Left lung (tissue), 14 donors: ENCODE results near the gene CSTF2. TPM values are rescaled to one million over a fixed set of nuclear protein-coding genes. Genes with fewer than 3 reads are reported as not detected.
"Not testable (repeated sequence)": the region's sequence is repeated elsewhere in the genome, so short reads cannot be mapped to it uniquely, and the experiment has no call there.

Experiments
- ATAC-seq: fragments of 200-7000 bp; cut with Tn5 transposase; one replicate; pipeline ENCODE4 v1.9.1; 2020; ENCODE audit warnings: moderate library complexity
- DNase-seq, 4 donors: peaks; one replicate each; pipeline ENCODE4 v3.0.0-alpha.2; 2013 to 2020
- H3K27ac ChIP-seq, 2 donors: fragments of 200-600 bp; sonication (generic) in 1 of 2; one replicate each; pipeline versions ENCODE4 v1.5.0 to v1.8.0; 2020 to 2021
- H3K27me3 ChIP-seq, 2 donors: fragments of 200-600 bp; sonication (generic) in 1 of 2; one replicate each; pipeline versions ENCODE4 v1.5.0 to v1.8.0; 2020 to 2021
- H3K36me3 ChIP-seq, 2 donors: fragments of 200-600 bp; sonication (generic) in 1 of 2; one replicate each; pipeline versions ENCODE4 v1.5.0 to v1.8.0; 2020 to 2021
- H3K4me1 ChIP-seq, 2 donors: fragments of 200-600 bp; one replicate each; pipeline ENCODE4 v1.8.0; 2021
- H3K4me3 ChIP-seq, 2 donors: fragments of 200-600 bp; sonication (generic) in 1 of 2; one replicate each; pipeline versions ENCODE4 v1.5.0 to v1.8.0; 2020 to 2021; ENCODE audit warnings: mild to moderate bottlenecking in 1 of 2
- H3K9me3 ChIP-seq, 2 donors: fragments of 200-600 bp; sonication (generic) in 1 of 2; one replicate each; pipeline versions ENCODE4 v1.5.0 to v1.8.0; 2020 to 2021
- CTCF ChIP-seq, 2 donors: fragments of 200-600 bp; sonication (generic) in 1 of 2; IDR thresholded peaks; one replicate each; pipeline versions ENCODE4 v1.5.0 to v1.8.0; 2021; ENCODE audit warnings: antibody characterized with exemption in 2 of 2
- intact Hi-C, 2 donors: fragments of 100-400 bp; cut with DNase I; formaldehyde crosslinking; loops; one replicate each; pipeline versions ENCODE4 v1.11.2 to v1.14.2; 2022
- long read RNA-seq, 12 donors: library from polyadenylated mRNA in 2 of 12; unstranded in 2 of 12; transcript quantifications; one replicate each; pipeline ENCODE4 v2.0.0 and lab custom pipeline, GENCODE V29; 2019 to 2026
- polyA plus RNA-seq, 6 donors: library from polyadenylated mRNA; unstranded; fragments of 120-200 nt; gene quantifications; one replicate each; pipeline ENCODE4 v1.2.1, GENCODE V29; 2013; ENCODE audit not compliant: insufficient read length in 6 of 6
- total RNA-seq, 2 donors: library from RNA; stranded (reverse); fragmentation: NEBNext Ultra II Directional; extraction: Animal tissue kit (Norgen Biotek cat#: 25700); gene quantifications; one replicate each; pipeline ENCODE4 v1.2.1, GENCODE V29; 2021
- donor health status: DM: no; HTN: yes; CAD: no.
- donor health status: DM: no; HTN: no; CAD: no.

The CSTF2 gene
- 10 to 100 TPM; 17.2 to 17.6 TPM for total RNA-seq
- 10 to 100 TPM; 20.3 to 22.9 (median 21.9) TPM for polyA plus RNA-seq
- long read RNA-seq, donor 1, transcript CSTF2-201 (14 exons, 1,958 nt): major isoform, 5 of 5 reads
- long read RNA-seq, donor 1, partial matches to known transcripts: 0 of 5 reads
- long read RNA-seq, donor 1, other reads (novel, unspliced or antisense): 0 of 5 reads
- long read RNA-seq, donor 2, transcript CSTF2-201 (14 exons, 1,958 nt): major isoform, 5 of 5 reads
- long read RNA-seq, donor 2, partial matches to known transcripts: 0 of 5 reads
- long read RNA-seq, donor 2, other reads (novel, unspliced or antisense): 0 of 5 reads
- long read RNA-seq, donor 3, transcript CSTF2-201 (14 exons, 1,958 nt): major isoform, 5 of 5 reads
- long read RNA-seq, donor 3, partial matches to known transcripts: 0 of 5 reads
- long read RNA-seq, donor 3, other reads (novel, unspliced or antisense): 0 of 5 reads
- long read RNA-seq, donor 4, transcript CSTF2-201 (14 exons, 1,958 nt): major isoform, 7 of 11 reads
- long read RNA-seq, donor 4, partial matches to known transcripts: 3 of 11 reads
- long read RNA-seq, donor 4, other reads (novel, unspliced or antisense): 0 of 11 reads
- long read RNA-seq, donor 5, partial matches to known transcripts: 0 of 2 reads
- long read RNA-seq, donor 5, other reads (novel, unspliced or antisense): 0 of 2 reads
- long read RNA-seq, donor 6, partial matches to known transcripts: 0 of 4 reads
- long read RNA-seq, donor 6, other reads (novel, unspliced or antisense): 0 of 4 reads
- long read RNA-seq, donor 7, partial matches to known transcripts: 0 of 2 reads
- long read RNA-seq, donor 7, other reads (novel, unspliced or antisense): 0 of 2 reads
- long read RNA-seq, donor 8, transcript CSTF2-201 (14 exons, 1,958 nt): major isoform, 5 of 5 reads
- long read RNA-seq, donor 8, partial matches to known transcripts: 0 of 5 reads
- long read RNA-seq, donor 8, other reads (novel, unspliced or antisense): 0 of 5 reads
- long read RNA-seq, donor 9, partial matches to known transcripts: 0 of 1 reads
- long read RNA-seq, donor 9, other reads (novel, unspliced or antisense): 0 of 1 reads
- long read RNA-seq, donor 10, transcript CSTF2-201 (14 exons, 1,958 nt): major isoform, 22 of 24 reads
- long read RNA-seq, donor 10, partial matches to known transcripts: 2 of 24 reads
- long read RNA-seq, donor 10, other reads (novel, unspliced or antisense): 0 of 24 reads
- long read RNA-seq, donor 11, partial matches to known transcripts: 0 of 2 reads
- long read RNA-seq, donor 11, other reads (novel, unspliced or antisense): 0 of 2 reads
- long read RNA-seq, donor 12, transcript CSTF2-201 (14 exons, 1,958 nt): major isoform, 5 of 5 reads
- long read RNA-seq, donor 12, partial matches to known transcripts: 0 of 5 reads
- long read RNA-seq, donor 12, other reads (novel, unspliced or antisense): 0 of 5 reads

GRCh38 chrX:100819837-100820666 lies at the start of gene CSTF2:
TSS of gene CSTF2 (plus strand) at chrX:100820391. CDS start at chrX:100820417, 26 bp downstream.
- ATAC-seq (peak; percentile 100), DNase-seq (peak; percentile 77 to 93 (median 88))
- Histone ChIP-seq H3K4me1 (peaks cover 0 to 8% of the 10 kb centered on the region in 2 donors), H3K9me3 (no peaks in the 10 kb centered on the region), H3K27me3 (no peaks in the 10 kb centered on the region), H3K27ac (peak within 1 kb of the TSS; percentile 53 to 87), H3K4me3 (peak within 1 kb of the TSS; percentile 38 to 57), H3K36me3 (peaks cover 0 to 27% of the 10 kb centered on the region in 2 donors)
- intact Hi-C loops: no loop called here
- no peak for TF ChIP-seq CTCF (IDR thresholded peaks at IDR 0.05)

GRCh38 chrX:100796371-100796770 lies 23.8 kb upstream of the CSTF2 start:
- DNase-seq, ATAC-seq, H3K4me1 ChIP-seq, intact Hi-C loops, H3K27me3 ChIP-seq, H3K4me3 ChIP-seq, H3K36me3 ChIP-seq, H3K27ac ChIP-seq, H3K9me3 ChIP-seq: not testable (repeated sequence)

GRCh38 chrX:100797359-100797758 lies 22.8 kb upstream of the CSTF2 start:
- intact Hi-C loops: no loop called here
- H3K36me3 ChIP-seq: no peaks in the 10 kb centered on the region
- TF ChIP-seq CTCF (IDR thresholded peaks at IDR 0.05): no peak
- no peak overlapping the region for H3K4me3 ChIP-seq
- DNase-seq: no peak
- ATAC-seq: no peak
- H3K9me3 ChIP-seq: no peaks in the 10 kb centered on the region
- no peaks in the 10 kb centered on the region for H3K4me1 ChIP-seq
- H3K27me3 ChIP-seq: no peaks in the 10 kb centered on the region
- no peak overlapping the region for H3K27ac ChIP-seq

- no peak for TF ChIP-seq CTCF (IDR thresholded peaks at IDR 0.05)
- no peak for ATAC-seq
- Histone ChIP-seq H3K27me3 (no peaks in the 10 kb centered on the region), H3K36me3 (no peaks in the 10 kb centered on the region), H3K9me3 (no peaks in the 10 kb centered on the region), H3K4me1 (no peaks in the 10 kb centered on the region), H3K4me3 (no peak overlapping the region), H3K27ac (no peak overlapping the region)
- DNase-seq: no peak
- intact Hi-C loops: no loop called here
Measured at GRCh38 chrX:100798484-100799214, 21.5 kb upstream of the CSTF2 start.
